NB4 (cell line): ENCODE measurements around the gene ABTB2.

Experiments
- DNase-seq: peaks from one replicate; pipeline ENCODE4 v3.0.0; 2010; ENCODE audit warnings: low read depth
- H3K4me3 ChIP-seq: one replicate; pipeline ENCODE4 v1.5.1; 2011; ENCODE audit warnings: mild to moderate bottlenecking, low read depth, low read length, moderate library complexity
- MYC ChIP-seq: IDR thresholded peaks from 2 replicates; pipeline ENCODE4 v1.6.1; 2011; ENCODE audit warnings: low read depth, low read length
- POLR2A ChIP-seq: IDR thresholded peaks from 2 replicates; pipeline ENCODE4 v1.6.1; 2011; ENCODE audit warnings: mild to moderate bottlenecking; ENCODE audit not compliant: insufficient read length; ENCODE audit errors: extremely low read depth
- TF ChIP-seq, protein P1 (sequence below): IDR thresholded peaks from 2 replicates; pipeline ENCODE4 v1.6.1; 2011; ENCODE audit warnings: low read depth, low read length
- TF ChIP-seq, protein P2 (sequence below): IDR thresholded peaks from one replicate; pipeline ENCODE4 v1.5.1; 2012; ENCODE audit warnings: low read depth, low read length

ABTB2 gene

GRCh38 chr11:34259087-34259486 lies 98.7 kb downstream of the ABTB2 start:
- TF ChIP-seq, protein P1, sequence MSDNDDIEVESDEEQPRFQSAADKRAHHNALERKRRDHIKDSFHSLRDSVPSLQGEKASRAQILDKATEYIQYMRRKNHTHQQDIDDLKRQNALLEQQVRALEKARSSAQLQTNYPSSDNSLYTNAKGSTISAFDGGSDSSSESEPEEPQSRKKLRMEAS, result no peak
- no peak for TF ChIP-seq MYC
- TF ChIP-seq POLR2A, result no peak
- TF ChIP-seq, protein P2, sequence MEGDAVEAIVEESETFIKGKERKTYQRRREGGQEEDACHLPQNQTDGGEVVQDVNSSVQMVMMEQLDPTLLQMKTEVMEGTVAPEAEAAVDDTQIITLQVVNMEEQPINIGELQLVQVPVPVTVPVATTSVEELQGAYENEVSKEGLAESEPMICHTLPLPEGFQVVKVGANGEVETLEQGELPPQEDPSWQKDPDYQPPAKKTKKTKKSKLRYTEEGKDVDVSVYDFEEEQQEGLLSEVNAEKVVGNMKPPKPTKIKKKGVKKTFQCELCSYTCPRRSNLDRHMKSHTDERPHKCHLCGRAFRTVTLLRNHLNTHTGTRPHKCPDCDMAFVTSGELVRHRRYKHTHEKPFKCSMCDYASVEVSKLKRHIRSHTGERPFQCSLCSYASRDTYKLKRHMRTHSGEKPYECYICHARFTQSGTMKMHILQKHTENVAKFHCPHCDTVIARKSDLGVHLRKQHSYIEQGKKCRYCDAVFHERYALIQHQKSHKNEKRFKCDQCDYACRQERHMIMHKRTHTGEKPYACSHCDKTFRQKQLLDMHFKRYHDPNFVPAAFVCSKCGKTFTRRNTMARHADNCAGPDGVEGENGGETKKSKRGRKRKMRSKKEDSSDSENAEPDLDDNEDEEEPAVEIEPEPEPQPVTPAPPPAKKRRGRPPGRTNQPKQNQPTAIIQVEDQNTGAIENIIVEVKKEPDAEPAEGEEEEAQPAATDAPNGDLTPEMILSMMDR, result no peak
- H3K4me3 ChIP-seq, result no peak overlapping the region
- DNase-seq, result no peak

GRCh38 chr11:34256626-34257025 lies 101.2 kb downstream of the ABTB2 start:
- TF ChIP-seq POLR2A, result no peak
- TF ChIP-seq, protein P1, result no peak
- TF ChIP-seq, protein P2, result no peak
- no peak for TF ChIP-seq MYC
- DNase-seq, result no peak
- no peak overlapping the region for H3K4me3 ChIP-seq

DNA sequence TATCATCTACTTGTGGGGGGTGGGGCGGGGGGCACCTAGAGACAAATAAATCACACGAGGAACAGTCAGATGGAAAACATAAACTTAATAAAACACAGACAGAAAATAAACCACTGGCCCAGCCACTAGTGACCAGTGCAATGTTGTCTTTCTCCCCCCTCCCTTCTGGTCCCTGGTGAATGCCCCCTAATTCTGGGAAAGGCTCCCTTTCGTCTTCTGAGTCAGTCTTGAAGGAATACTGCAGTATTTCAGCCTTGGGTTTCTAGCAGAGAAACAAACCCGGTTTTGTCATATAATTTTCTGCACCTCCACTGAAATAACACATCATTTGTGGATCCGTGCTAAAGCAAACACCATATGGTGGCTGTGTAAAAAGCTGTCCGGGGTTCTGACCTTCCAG lies 101.7 kb downstream of the ABTB2 start:
- no peak overlapping the region for H3K4me3 ChIP-seq
- DNase-seq, result no peak
- TF ChIP-seq, protein P2, result no peak
- TF ChIP-seq POLR2A, result no peak
- no peak for TF ChIP-seq MYC
- TF ChIP-seq, protein P1, result no peak

DNA sequence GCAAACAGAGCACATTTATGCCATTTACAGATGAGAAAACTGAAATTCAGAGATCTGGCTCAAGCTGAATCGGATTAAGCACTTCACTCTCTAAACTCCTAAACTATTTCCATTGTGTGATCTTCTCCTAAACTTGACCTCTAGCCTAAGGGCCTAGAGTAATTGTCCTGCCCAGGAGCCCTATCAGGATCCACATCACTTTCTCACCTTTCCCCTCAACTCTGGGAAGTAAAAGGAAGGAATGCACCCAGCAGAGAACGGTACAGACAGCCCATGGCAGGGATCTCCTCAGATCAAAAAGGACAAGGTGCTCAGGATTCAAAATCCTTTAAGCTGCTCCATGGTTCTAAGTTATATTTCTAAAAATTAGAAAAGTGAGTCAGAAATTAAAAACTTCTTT lies 102.7 kb downstream of the ABTB2 start:
- H3K4me3 ChIP-seq, result no peak overlapping the region
- DNase-seq, result no peak
- TF ChIP-seq, protein P1, result no peak
- no peak for TF ChIP-seq POLR2A
- TF ChIP-seq, protein P2, result no peak
- no peak for TF ChIP-seq MYC

DNA sequence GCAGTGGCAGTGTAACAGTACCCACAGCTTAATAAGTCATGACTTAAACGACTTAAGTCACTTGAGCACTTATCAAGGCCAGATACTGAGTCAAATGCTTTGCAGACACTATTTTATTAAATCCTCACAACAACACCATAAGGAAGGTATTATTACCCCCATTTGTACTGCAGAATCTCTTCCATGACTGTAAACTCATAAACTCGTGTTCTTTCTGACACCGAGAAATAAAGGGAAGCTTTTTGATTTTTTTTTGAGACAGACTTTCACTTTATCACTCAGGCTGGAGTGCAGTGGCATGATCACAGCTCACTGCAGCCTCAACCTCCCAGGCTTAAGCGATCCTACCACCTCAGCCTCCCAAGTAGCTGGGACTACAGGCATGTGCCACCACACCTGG lies 103.8 kb downstream of the ABTB2 start:
- TF ChIP-seq POLR2A, result no peak
- TF ChIP-seq, protein P2, result no peak
- TF ChIP-seq, protein P1, result no peak
- no peak for TF ChIP-seq MYC
- H3K4me3 ChIP-seq, result no peak overlapping the region

GRCh38 chr11:34252651-34253050 lies 105.2 kb downstream of the ABTB2 start:
- TF ChIP-seq MYC (no peak), POLR2A (no peak)
- TF ChIP-seq, protein P1, result no peak
- TF ChIP-seq, protein P2, result no peak
- H3K4me3 ChIP-seq, result no peak overlapping the region
- no peak for DNase-seq

More for the DNA sequence above, 103.8 kb downstream of the ABTB2 start:
- DNase-seq, result no peak
